ENCODE measurements around the gene MAP3K13. TPM values are rescaled to one million over a fixed set of nuclear protein-coding genes. Genes with fewer than 3 reads are reported as not detected.

The MAP3K13 gene
- total RNA-seq, 1 donor from 2014 or later = 26.4 TPM

GRCh38 chr3:185332026-185332735, 30.8 kb upstream of the MAP3K13 start:
- Mint-ChIP-seq H3K27ac (ENCODE audit: unreplicated experiment) (peak overlapping the region; percentile 89), H3K4me3 (ENCODE audit: unreplicated experiment) (no peak overlapping the region), H3K27me3 (ENCODE audit: unreplicated experiment) (no peaks in the 10 kb centered on the region), H3K9me3 (ENCODE audit: unreplicated experiment) (no peaks in the 10 kb centered on the region), H3K4me1 (ENCODE audit: unreplicated experiment) (peaks cover 28% of the 10 kb centered on the region), H3K36me3 (ENCODE audit: low read depth, unreplicated experiment) (no peaks in the 10 kb centered on the region)
- DNase-seq (ENCODE audit: low spot score) = no peak
- TF ChIP-seq CTCF (IDR thresholded peaks at IDR 0.05; ENCODE audit: unreplicated experiment) = no peak

- Mint-ChIP-seq H3K27me3 (ENCODE audit: unreplicated experiment) (no peaks in the 10 kb centered on the region), H3K27ac (ENCODE audit: unreplicated experiment) (no peak overlapping the region), H3K36me3 (ENCODE audit: low read depth, unreplicated experiment) (no peaks in the 10 kb centered on the region), H3K4me3 (ENCODE audit: unreplicated experiment) (no peak overlapping the region), H3K9me3 (ENCODE audit: unreplicated experiment) (no peaks in the 10 kb centered on the region), H3K4me1 (ENCODE audit: unreplicated experiment) (peaks cover 20% of the 10 kb centered on the region)
- no peak for DNase-seq (ENCODE audit: low spot score)
- no peak for TF ChIP-seq CTCF (IDR thresholded peaks at IDR 0.05; ENCODE audit: unreplicated experiment)
Observed at GRCh38 chr3:185335799-185336198, 27.1 kb upstream of the MAP3K13 start.

- Mint-ChIP-seq H3K27ac (ENCODE audit: unreplicated experiment) (no peak overlapping the region), H3K36me3 (ENCODE audit: low read depth, unreplicated experiment) (no peaks in the 10 kb centered on the region), H3K9me3 (ENCODE audit: unreplicated experiment) (no peaks in the 10 kb centered on the region), H3K4me3 (ENCODE audit: unreplicated experiment) (no peak overlapping the region), H3K27me3 (ENCODE audit: unreplicated experiment) (no peaks in the 10 kb centered on the region), H3K4me1 (ENCODE audit: unreplicated experiment) (peaks cover 11% of the 10 kb centered on the region)
- no peak for DNase-seq (ENCODE audit: low spot score)
- no peak for TF ChIP-seq CTCF (IDR thresholded peaks at IDR 0.05; ENCODE audit: unreplicated experiment)
Observed at GRCh38 chr3:185337231-185337816, 25.6 kb upstream of the MAP3K13 start.

- Mint-ChIP-seq H3K27me3 (ENCODE audit: unreplicated experiment) (no peaks in the 10 kb centered on the region), H3K27ac (ENCODE audit: unreplicated experiment) (no peak overlapping the region), H3K4me3 (ENCODE audit: unreplicated experiment) (no peak overlapping the region), H3K4me1 (ENCODE audit: unreplicated experiment) (peaks cover 6% of the 10 kb centered on the region), H3K36me3 (ENCODE audit: low read depth, unreplicated experiment) (peaks cover under 1% of the 10 kb centered on the region), H3K9me3 (ENCODE audit: unreplicated experiment) (no peaks in the 10 kb centered on the region)
- TF ChIP-seq CTCF (IDR thresholded peaks at IDR 0.05; ENCODE audit: unreplicated experiment) = no peak
- no peak for DNase-seq (ENCODE audit: low spot score)
Observed at GRCh38 chr3:185339945-185340344, 23.0 kb upstream of the MAP3K13 start.

GRCh38 chr3:185340751-185341150, 22.2 kb upstream of the MAP3K13 start:
- Mint-ChIP-seq H3K9me3 (ENCODE audit: unreplicated experiment) (no peaks in the 10 kb centered on the region), H3K36me3 (ENCODE audit: low read depth, unreplicated experiment) (peaks cover 5% of the 10 kb centered on the region), H3K4me3 (ENCODE audit: unreplicated experiment) (no peak overlapping the region), H3K27me3 (ENCODE audit: unreplicated experiment) (no peaks in the 10 kb centered on the region), H3K27ac (ENCODE audit: unreplicated experiment) (no peak overlapping the region), H3K4me1 (ENCODE audit: unreplicated experiment) (peaks cover 6% of the 10 kb centered on the region)
- no peak for DNase-seq (ENCODE audit: low spot score)
- no peak for TF ChIP-seq CTCF (IDR thresholded peaks at IDR 0.05; ENCODE audit: unreplicated experiment)
